ENCODE results near the gene PSMB2.
A peak's percentile ranks its signal among the peaks of the same experiment; 100 is the strongest.
"Not testable (repeated sequence)": the region's sequence is repeated elsewhere in the genome, so short reads cannot be mapped to it uniquely, and the experiment has no call there.

The PSMB2 gene

DNA sequence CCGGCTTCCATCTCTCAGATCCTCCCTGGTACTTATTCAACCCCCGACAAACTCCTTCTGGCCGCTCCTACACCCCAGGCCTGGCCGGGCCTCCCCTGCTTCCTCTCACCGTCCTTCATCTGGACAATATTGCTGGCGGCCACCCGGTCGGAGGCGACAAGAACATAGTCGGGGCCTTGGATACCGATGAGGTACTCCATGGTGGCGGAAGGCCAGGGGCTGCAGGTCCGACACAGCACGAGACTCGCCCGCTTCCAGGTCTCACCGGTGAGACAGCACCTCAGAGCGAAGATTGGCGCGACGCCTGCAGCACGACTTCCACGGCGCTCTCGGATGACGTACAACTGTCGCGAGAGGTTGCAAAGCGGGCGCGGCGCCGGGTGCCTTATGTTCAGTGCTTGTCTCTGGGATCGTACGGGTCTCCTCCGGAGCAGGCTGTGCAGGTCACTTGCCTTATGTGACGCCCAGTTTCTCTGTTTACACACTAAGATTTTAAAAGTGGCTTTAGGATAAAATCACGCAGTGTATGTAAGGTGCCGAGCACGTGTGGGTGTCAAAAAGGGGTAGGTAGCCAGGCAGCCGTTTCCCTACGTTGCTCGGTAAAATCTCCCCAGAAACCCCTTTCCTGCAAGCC, at the start of gene PSMB2:
Gene PSMB2, minus strand, starts transcription at position 294 of the 634 bp plus-strand sequence. Its CDS starts 94 bp downstream, at position 200.
- H3K4me3 ChIP-seq (ENCODE audit: low read depth, low read length), result peak within 1 kb of the TSS; percentile 94

DNA sequence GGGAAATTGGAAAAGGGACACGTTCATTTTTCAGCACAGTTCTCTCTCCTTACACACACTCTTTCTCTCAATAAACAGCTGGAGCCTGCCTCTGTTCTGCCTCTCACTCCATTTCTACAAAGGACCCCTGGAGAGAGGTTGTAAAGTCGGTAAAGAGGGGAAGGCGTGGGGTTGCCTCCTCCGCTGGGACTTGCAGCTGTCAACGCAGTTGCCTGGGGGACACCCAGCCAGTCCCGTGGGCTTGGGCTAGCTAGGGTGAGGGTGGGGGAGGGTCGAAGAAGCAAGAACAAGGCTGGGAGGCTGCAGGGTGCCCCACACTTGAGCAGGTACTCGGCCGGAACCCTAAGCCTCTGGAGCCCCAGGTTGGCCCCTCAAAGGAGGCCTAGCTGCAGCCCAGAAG, 49.8 kb upstream of the PSMB2 start:
- H3K4me3 ChIP-seq (ENCODE audit: low read depth, low read length), result no peak overlapping the region

DNA sequence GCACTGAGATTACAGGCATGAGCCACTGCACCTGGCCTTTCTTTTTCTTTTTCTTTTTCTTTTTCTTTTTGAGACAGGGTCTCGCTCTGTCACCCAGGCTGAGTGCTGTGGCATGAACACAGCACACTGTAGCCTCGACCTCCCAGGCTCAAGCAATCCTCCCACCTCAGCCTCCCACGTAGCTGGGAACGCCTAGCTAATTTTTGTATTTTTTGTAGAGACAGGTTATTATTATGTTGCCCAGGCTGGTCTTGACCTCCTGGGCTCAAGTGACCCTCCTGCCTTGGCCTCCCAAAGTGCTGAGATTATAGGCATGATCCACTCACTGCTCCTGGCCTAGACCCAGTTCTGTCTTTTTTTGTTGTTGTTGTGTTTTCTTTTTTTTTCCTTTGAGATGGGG, 48.8 kb upstream of the PSMB2 start:
- not testable (repeated sequence) for H3K4me3 ChIP-seq (ENCODE audit: low read depth, low read length)

DNA sequence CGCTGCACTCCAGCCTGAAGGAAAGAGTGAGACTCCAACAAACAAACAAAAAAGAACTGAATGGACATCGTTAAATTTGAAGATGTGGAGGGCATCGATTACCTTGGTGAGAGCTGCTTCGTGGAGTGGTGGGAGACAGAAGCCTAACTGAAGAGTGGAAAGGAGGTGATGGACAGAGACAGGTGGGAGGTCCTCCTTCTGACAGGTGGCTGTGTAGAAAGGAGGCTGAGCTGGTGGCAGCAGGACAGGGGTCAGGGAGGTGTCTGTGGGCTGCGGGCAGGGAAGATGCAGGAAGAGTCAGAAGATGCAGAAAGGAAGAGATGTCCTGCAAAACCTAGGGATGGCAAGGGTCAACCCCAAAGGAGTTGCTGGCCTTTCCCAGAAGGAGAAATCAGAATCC, 46.8 kb upstream of the PSMB2 start:
- H3K4me3 ChIP-seq (ENCODE audit: low read depth, low read length), result no peak overlapping the region

DNA sequence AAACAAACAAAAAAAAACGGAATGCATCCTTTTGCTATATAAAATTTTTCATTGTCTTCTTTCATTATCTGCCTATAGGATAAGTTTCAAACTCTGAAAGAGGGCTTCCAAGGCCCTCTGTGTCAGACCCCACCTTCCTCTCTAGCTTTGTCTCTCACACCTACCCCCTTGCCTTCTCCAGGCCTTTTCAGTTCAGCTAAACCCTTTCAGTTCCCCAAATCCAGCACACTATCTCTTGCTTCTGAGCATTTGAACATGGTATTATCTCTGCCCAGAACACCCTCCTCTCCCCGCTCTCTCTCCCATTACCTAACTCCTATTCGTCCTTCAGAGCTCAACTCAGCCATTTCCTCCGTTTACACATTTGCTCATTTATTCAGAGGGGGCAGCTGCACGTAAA, 41.7 kb upstream of the PSMB2 start:
- H3K4me3 ChIP-seq (ENCODE audit: low read depth, low read length), result no peak overlapping the region

DNA sequence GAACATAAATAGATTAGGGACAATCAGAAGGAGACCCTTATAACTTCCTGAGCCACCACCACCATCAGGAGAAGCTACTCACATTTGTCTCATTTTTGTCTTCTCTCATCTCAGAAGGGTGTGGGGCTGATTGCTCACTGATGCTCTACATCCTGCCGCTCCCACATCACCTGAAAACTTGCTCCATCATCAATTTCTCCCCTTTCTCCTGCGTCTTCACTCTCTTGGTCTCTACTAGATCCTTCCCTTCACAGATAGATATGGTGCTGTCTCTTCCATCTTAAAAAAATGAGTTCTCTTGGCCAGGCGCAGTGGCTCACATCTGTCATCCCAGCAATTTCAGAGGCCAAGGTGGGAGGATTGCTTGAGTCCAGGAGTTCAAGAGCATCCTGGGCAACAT, 38.9 kb upstream of the PSMB2 start:
- H3K4me3 ChIP-seq (ENCODE audit: low read depth, low read length), result no peak overlapping the region

DNA sequence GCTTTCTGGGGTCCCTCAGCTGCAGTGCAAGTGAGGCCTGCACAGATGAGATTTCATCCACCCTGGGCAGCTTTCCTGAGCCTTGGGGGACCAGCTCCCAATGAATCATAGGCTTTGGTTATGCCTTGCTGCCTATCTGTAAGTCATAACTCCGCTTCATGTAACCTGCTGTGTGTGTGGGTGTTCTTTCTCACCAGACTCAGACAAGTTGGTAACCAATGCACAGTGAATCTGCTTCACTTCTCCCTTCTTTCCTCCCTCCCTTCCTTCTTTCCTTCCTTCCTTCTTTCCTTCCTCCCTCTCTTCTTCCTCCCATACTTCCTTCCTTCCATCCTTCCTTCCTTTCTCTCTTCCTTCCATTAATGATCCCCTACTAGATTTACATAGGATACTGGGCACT, 34.4 kb upstream of the PSMB2 start:
- no peak overlapping the region for H3K4me3 ChIP-seq (ENCODE audit: low read depth, low read length)

DNA sequence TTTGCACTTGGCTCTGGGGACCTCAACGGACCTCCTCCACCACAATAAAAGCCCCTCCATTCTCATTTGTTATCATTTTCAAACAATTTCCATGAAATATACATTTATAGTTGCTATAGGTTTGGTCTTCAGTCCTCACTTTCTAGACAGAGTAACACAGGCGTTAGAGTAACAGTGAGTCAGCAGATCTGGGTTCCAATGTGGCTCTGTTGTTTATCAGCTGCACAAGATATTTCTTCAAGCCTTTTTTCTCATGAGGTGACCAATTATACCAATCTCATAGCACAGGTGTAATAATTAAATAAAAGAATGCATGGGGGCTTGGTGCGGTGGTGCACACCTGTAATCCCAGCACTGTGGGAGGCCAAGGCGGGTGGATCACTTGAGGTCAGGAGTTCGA, 32.8 kb upstream of the PSMB2 start:
- H3K4me3 ChIP-seq (ENCODE audit: low read depth, low read length), result no peak overlapping the region

DNA sequence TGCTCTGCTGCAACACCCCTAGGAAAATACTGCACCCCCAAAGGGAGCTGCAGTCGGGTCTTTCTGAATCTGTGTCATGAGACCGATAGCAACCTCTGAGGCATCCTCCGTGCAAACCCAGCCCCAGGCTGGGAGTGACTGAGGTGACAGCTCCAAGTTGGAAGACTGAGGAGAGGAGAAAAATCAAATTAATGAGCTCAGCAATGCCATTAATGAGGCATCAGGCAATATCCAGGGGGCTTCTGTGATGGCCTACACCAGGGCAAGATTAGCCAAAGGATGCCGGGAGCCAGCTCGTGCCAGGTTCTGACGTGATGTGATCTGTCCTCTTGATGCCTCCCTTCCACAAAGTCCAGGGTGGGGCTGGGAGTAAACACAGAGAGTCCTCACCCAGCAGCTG, 30.8 kb upstream of the PSMB2 start:
- no peak overlapping the region for H3K4me3 ChIP-seq (ENCODE audit: low read depth, low read length)

DNA sequence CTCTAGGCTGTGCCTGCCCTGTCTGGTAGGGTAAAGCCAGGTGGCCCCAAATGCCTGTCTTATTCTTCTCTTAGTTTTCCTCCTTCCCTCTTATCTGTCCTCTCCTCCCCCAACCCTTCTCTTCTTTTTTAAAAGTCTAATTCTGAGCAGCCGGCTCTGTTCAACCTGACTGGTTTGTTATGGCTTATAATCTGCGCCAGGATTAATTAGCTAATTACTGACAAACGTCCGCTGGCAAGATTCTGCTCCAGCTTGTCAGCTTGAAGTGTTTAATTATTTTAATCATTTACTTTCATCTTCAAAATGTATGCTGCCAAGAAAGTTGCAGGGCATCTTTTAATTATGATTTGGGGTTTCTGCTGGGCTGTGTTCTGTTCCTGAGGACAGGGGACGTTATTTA, 27.2 kb upstream of the PSMB2 start:
- H3K4me3 ChIP-seq (ENCODE audit: low read depth, low read length), result no peak overlapping the region

DNA sequence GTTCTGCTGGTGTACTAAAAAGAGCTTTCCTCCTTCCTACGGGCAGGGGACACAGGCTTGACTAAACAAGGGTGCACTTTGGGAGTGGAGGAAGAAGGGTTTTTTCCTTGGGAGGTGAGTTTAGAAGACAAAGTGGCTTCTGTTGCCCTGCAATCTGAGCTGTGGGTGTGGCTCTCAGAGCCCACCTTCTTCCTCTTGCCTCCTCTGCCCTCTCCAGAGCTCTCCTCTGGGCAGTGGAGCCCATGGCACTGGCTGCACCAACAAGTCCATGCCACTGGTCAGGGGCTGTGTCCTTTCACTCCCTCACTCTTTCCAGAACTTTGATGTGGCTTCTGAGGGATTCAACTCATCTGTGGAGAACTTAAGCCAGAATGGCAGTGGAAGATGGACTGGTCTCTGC, 25.6 kb upstream of the PSMB2 start:
- no peak overlapping the region for H3K4me3 ChIP-seq (ENCODE audit: low read depth, low read length)

DNA sequence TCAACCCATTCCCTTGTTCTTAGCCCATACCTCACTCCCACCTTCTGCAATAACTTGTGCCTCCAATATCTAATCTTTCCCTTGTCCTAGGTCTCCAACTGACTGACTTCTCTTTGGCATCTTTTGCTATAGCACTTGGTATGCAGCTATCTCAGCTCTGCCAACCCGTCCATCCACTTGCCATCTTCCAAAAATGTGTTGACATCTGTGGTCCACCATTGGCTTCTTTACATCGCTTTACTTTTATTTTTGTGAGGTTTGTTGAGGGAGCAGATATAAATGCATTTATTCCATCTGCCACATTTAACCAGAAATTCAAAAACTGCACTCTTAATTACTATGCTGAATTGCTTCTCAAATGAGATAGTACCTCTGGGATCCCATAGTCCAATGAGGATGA, 24.9 kb upstream of the PSMB2 start:
- H3K4me3 ChIP-seq (ENCODE audit: low read depth, low read length), result no peak overlapping the region

DNA sequence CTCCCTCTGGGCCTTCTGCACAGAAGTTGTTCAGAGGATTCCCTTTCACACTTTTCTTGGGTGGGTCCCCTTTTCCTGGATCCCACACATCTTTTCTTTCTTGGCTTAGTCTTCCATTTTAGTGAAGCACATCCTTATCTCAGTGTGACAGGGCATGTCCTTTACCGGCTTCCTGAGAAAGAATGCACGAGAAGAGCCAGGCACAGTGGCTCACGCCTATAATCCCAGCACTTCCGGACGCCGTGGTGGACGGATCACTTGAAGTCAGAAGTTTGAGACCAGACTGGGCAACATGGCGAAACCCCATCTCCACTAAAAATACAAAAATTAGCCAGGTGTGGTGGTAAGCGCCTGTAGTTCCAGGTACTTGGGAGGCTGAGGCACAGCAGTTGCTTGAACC, 22.1 kb upstream of the PSMB2 start:
- no peak overlapping the region for H3K4me3 ChIP-seq (ENCODE audit: low read depth, low read length)

DNA sequence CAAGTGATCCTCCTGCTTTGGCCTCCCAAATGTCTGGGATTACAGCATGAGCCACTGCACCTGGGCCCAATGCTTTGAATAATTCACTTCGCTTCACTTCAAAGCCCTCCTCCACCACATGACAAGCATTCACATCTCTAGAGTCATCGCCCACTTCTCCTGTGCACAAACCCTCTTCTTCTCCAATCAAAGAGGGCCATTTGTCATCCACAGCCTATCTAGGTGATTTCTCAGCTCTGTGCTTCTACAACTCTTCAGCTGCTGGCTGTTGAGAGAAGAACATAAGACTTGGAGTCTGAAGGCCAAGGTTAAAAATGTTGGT, 20.1 kb upstream of the PSMB2 start:
- no peak overlapping the region for H3K4me3 ChIP-seq (ENCODE audit: low read depth, low read length)

DNA sequence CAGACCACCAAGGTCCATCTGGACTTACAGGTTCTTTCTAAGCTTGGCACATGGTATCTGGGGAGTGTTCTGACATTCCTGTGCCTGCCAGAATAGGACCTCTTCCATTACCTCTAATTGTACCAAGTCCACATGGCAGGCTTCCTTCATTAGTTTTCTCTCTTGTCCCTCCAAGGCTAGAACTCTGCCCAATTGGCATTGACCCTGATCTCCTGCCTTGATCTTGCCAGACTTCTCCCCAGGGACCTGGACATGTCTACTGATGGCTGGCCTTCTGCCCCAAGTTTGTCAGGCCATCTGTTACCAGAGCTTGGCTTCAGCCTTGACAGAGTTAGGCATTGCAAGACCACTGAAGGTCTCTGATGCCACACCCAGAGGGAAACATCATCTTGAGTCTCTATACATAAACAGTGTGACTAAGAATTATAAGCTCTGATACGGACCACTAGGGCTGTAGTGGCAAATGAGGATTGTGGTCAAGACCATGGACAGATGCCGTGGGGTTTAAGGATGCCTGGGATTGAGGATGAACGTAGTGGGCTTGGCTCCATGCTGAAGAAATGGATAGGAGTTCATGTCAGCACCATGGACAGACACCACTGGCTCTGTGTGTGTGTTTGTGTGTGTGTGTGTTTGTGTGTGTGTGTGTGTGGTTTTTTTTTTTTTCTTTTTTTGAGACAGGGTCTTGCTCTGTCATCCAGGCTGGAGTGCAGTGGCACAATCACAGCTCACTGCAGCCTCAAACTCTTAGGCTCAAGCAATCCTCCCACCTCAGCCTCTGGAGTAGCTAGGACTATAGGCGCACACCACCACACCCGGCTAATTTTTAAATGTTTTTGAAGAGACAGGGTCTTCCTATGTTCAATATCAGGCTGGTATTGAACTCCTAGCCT, 19.5 kb upstream of the PSMB2 start:
- H3K4me3 ChIP-seq (ENCODE audit: low read depth, low read length), result no peak overlapping the region

DNA sequence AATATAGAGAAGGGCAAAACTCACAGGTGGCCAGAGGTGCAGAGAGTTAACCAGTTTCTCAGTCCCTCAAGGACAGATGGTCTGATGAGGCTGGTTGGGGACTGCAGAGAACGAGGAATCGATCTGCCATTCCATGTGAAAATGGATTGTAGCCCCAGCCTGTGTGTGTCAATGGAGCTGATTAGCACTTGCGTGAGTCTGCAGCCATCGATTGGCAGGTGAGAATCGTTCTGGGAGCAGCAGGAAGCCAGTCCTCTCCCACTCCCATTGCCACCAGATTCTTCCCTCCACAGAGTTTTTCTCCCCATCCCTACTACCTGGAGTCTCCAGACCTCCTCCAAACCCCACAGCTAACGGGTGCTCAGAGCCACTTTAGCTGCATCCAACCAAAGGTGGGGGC, 18.3 kb upstream of the PSMB2 start:
- H3K4me3 ChIP-seq (ENCODE audit: low read depth, low read length), result no peak overlapping the region

DNA sequence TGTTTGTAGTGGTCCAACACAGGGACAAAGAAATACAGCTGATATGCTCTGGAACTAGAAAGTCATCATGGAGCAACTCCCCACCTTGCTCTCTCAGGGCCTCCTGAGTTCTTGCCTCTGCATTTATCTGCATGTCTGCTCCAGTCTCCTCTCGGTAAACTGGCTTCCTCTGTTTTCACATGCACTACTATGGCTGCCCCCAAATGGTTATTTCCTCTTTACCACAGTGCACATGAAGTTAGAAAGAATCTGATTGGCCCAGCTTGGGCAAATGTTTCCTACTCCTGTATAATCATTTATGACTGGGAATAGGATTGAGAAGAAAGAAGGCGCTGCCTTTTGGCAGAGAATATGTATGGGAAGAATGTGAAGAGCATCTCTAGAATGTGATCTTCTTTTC, 16.5 kb upstream of the PSMB2 start:
- H3K4me3 ChIP-seq (ENCODE audit: low read depth, low read length), result no peak overlapping the region

DNA sequence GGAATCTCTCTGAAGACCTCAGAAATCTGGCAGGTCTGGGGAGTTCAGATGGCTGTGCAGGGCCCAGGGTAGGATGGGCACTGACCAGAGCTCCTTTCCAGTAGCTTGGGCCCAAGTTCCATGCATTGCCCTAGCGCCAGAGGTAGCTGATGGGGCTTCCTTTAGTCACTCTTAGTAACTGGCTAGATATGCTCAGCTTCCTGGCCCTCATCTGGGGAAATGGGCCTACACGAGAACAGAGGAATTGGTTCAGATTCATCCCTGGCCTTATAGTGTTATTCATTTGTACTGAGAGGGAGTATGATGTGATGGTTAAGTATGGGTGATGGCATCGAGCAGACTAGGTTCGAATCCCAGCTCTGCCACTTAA, 15.5 kb upstream of the PSMB2 start:
- no peak overlapping the region for H3K4me3 ChIP-seq (ENCODE audit: low read depth, low read length)

DNA sequence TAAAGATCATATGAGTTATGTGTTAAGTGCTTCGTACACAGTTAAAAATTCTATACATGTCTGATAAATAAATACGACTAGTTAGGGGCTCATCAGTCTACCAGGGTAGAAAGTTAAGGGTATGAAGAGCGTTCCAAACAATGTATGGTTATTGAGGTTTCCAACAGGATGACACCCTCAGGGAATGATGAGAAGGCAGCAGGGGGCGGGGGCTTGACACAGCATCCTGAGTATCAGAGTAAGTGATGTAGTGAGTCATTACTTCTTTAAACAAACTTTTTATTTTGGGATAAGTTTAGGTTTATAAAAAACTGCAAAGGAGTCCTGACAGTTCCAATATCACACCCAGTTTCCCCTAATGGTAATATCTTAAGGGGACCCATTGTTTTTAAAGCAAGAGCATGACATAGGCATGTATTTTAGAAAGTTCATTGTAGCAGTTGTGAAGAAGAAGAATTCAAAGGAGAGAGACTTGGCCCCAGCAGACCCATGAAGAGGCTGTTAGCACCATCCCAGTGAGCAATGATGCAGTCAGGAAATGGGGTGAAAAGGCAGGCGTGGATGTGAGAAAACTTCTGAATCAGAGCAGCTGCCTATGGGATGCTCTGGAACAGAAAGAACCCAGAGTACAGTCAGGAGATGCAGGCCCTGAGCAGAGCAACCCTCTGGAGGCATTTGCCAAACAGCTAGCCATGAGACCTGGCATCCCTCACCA, 15.0 kb upstream of the PSMB2 start:
- no peak overlapping the region for H3K4me3 ChIP-seq (ENCODE audit: low read depth, low read length)

DNA sequence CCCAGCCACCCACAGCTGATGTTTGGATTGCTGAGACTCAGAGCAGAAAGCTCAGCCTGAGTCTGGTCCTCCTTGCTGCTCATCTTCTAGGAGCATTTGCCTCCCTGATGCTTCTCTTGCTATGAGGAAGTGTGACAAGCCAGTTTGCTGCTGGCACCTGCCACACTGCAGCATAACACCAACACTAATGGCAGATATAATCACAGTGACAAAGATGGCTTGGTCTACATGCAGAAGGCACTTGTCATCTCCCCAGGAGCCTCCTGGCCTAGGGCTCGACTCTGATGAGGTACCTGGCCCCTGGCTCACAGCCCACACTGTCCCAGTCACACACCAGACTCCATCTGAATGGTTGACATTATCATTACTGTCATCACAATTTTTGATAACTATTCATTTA, 13.9 kb upstream of the PSMB2 start:
- H3K4me3 ChIP-seq (ENCODE audit: low read depth, low read length), result no peak overlapping the region

DNA sequence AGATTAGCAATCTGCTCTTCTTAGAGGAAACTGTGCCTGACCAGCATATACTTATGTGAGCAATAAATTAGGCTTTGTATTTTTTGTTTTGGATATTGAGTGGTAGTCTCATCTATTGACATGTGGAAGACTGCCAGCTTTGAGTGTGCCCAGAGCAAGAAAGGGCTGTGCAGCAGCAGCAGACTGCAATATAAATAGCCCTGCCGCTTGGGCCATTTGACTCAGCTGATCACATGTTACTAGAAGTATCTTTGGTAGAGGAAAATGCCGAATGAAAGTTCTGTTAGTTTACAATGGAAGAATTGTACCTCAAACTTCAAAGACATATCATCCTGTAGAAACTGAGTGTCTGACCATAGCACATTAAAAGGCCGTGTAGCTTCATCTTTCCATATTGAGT, 9.1 kb upstream of the PSMB2 start:
- H3K4me3 ChIP-seq (ENCODE audit: low read depth, low read length), result no peak overlapping the region

DNA sequence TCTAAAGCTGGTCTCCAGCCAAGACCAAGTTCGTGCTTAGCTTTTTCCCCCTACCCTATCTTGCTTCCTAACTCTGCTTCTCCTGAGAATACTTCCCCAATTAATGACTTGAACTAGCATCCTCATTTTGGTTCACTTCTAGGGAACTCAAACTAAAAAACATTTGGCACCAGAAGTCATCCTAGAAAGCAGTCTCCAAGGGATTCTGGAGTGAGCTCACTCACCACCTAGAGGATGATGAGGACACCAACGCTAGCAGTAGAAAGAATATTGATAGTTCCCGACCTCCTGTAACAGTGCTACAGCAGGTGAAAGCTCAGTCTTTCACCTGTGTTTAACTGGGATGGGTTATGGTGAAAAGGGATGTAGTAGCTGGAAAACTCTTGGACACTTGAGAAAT, 4.7 kb upstream of the PSMB2 start:
- H3K4me3 ChIP-seq (ENCODE audit: low read depth, low read length), result no peak overlapping the region

Data from iPS-11a (cell line).